ENCODE results near the gene FDCSP.
"Not testable (repeated sequence)": the region's sequence is repeated elsewhere in the genome, so short reads cannot be mapped to it uniquely, and the experiment has no call there.

The FDCSP gene

GRCh38 chr4:70225824-70226223, at the start of gene FDCSP:
TSS of gene FDCSP (plus strand) at chr4:70226124. CDS start at chr4:70231195, 5,071 bp downstream.
- no peak for DNase-seq

DNA sequence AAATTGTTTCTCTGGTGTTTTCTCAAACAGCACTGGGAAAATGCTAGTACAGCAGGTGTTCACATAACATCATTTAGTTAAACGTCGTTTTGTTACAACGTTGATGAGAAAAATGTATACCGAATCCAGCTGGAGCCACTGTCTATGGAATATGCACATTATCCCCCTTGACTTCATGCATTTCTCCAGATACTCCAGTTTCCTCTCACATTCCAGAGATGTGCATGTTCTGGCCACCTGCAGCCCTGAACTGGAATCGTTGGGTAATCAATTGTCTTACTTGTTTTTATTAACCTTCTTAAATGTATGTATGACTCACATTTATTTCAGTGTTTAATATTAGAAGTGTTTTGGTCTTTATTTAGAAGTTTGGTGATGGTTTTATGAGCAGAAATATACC, 48.8 kb upstream of the FDCSP start:
- no peak for DNase-seq

GRCh38 chr4:70178075-70178660, 47.8 kb upstream of the FDCSP start:
- DNase-seq, result no peak

DNA sequence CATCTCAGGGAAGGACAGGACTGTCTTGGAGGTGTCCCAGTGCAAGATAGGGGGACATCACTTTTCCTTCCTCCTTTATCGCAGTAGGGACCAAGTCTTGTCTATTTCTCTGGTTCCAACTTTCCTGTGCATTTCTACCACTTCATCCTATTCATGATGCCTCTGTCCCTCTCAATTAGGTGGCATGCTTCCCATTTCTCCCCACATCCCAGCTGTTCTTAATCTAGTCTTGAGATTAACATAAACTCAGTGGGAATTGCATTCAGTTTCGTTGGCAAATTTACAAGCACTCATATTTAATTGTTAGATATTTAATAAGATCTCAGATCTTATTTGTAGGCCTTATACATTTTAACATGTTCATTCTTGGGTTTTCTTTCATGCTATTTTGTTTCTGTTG, 46.1 kb upstream of the FDCSP start:
- DNase-seq, result no peak

DNA sequence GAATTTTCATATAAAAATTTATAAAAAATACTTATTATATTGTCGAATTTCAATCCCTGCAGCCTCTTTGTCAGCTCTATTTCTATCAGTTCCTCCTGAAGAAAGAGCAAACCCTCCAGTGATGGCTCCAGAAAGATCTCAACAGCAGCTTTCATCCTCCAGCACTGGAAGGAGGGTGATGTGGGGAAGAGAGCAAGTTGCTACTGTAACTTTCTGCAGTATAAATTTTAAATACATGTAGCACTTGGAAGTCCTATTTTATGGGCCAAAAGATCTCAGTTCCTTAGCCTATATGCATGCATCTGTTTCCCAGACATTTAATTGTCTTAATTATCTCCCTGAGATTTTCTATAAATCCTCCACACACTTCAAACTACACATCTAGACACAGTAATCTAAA, 44.1 kb upstream of the FDCSP start:
- no peak for DNase-seq

DNA sequence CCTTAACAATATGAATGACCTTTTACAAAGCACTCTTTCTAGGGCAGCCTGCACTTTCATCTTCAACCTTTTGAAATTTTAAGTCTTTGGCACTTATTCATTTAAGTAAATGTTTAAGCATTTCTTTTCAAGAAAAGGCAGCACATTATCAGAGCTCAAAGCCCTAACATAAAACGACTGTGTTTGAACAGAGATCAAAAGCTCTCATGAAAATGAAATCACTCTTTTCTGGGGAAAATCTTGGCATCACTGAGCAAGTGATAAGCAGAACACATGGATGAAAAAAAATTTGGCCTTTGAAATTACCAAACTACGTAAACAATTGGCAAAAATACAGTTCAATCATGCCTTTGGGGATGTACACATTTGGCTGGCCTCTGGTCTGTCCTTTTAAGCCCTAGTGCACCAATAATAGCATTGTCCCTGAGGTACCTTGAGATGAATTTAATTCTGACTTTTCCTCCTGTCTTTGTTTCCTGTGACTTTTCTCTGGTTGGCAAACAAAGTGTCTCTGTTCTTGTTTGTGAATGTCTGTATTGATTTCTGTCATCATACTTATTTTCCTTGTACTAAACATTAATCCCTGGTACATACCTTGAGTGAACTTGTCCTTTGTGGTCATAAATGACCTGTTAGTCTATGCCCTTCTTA, 43.3 kb upstream of the FDCSP start:
- no peak for DNase-seq

GRCh38 chr4:70183168-70183939, 42.6 kb upstream of the FDCSP start:
- peak in 1 of 6 experiments; percentile 0 for DNase-seq

- no peak for DNase-seq
Observed at GRCh38 chr4:70183940-70184246, 42.0 kb upstream of the FDCSP start.

GRCh38 chr4:70187216-70187615, 38.7 kb upstream of the FDCSP start:
- DNase-seq, result no peak

DNA sequence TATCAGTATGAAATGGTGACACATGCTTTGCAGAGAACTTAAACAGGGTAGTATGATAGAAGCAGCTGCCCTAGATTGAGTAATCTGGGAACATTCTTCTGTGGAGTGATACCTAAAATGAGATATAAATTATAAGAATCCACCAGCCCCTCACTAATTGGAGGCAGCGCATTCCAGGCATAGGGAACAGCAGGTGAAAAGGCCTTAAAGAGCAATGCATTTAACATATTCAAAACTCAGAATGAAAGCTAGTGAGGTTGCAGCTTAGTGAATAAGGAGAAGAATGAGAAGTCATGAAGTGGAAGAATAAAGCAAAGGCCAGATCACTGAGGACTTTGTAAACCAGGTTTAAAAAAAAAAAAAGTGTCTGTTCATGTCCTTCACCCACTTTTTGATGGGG, 35.3 kb upstream of the FDCSP start:
- no peak for DNase-seq

- no peak for DNase-seq
Observed at GRCh38 chr4:70191647-70192046, 34.3 kb upstream of the FDCSP start.

- DNase-seq, result no peak
Observed at GRCh38 chr4:70192895-70193294, 33.0 kb upstream of the FDCSP start.

DNA sequence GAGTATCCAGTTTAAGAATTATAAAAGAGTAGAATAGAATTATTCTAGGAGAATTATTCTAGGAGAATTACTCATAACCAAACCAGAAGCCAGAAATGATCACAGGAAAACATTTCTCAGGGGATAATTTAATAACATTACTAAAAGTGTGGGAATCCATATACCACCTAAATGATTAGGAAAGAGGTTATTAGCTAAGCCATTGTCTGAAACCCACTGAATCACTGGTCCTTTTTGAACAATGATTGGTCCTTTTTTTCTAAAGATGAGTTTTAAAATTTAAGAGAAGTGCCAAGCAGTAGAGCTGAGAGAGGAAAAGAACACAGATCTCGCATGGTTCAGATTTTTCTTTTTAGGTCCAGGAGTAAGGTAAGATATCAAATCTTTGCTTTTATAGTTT, 30.5 kb upstream of the FDCSP start, which contains the start of gene ODAM:
Gene ODAM (plus strand): TSS at position 301 of the 400 bp plus-strand sequence. CDS start 819 bp downstream, outside the sequence.
- DNase-seq, result no peak

GRCh38 chr4:70196857-70197256, 29.1 kb upstream of the FDCSP start:
- no peak for DNase-seq

DNA sequence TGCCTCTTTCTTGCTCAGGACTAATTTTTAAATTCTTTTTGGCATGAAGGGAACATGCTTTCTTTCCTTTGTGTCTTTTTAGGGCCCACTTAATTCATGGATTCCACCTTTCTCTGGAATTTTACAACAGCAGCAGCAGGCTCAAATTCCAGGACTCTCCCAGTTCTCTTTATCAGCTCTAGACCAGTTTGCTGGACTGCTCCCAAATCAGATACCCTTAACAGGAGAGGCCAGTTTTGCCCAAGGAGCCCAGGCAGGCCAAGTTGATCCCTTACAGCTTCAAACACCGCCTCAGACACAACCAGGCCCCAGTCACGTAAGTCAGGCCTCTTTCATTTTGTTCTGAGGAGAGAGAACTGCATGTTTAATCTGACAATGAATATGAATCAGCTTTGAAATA, 28.1 kb upstream of the FDCSP start:
- DNase-seq, result no peak

DNA sequence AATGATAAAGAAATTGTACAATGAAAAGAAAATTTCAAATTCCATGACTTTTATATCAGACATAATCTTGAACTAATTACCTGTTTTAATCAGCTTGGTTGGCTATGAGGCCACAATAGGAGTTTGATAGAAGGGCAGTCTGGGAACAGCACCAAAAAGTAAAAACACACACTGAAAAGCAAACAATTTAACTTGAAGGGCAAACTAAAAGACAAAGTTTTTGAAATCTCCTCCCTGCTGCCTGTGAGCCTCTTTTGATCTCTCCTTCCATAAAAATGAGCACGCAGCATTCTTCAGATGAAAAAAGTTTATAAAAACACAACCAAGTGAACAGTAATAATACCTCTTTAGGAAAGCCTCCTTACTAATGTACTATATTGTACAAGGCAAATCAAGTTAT, 22.3 kb upstream of the FDCSP start:
- no peak for DNase-seq

DNA sequence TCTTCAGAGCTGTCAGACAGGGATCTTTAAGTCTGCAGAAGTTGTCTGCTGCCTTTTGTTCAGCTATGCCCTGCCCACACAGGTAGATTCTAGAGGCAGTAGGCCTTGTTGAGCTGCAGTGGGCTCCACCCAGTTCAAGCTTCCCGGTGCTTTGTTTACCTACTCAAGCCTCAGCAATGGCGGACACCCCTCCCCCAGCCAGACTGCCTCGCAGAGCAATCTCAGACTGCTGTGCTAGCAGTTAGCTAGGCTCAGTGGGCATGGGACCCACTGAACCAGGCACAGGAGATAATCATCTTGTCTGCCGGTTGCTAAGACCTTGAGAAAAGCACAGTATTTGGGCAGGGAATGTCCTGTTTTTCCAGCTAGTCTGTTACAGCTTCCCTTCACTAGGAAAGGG, 13.2 kb upstream of the FDCSP start:
- DNase-seq, result not testable (repeated sequence)

DNA sequence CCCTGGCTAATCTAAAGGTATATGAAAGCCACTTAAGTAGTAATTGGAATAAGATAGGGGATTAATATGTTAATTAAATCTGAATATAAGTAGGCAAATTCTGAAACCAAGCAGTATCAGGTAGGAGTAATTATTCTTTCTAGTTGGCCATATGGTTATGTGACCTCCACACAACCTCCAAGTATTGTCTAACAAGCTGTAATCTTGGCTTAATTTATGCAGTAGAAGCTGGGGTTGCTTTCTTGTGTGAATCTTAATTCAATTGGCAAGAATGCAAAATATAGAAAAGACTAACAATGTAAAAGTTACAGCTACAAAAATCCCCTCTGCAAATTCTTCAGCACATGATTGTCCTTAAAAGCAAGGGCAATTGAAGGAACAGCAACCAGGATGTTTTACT, 9.8 kb upstream of the FDCSP start:
- DNase-seq, result not testable (repeated sequence)

DNA sequence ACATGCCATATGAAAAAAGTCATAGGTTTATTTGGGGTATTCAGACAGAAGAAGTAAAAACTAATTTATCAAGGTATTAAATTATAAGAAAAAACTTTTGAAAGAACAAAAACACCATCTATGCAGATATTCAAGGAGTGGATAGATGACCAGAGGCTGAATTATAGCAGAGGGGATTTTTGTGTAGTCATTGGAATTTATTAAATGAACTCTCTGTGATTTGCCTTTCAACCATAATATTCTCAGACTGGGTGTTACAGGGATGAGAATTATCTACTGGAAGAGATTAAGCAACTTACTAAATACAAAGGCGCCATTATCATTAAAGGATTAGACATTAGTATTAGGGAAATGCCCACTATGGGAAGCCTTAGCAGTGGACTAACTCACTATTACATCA, 9.4 kb upstream of the FDCSP start:
- DNase-seq, result not testable (repeated sequence)

DNA sequence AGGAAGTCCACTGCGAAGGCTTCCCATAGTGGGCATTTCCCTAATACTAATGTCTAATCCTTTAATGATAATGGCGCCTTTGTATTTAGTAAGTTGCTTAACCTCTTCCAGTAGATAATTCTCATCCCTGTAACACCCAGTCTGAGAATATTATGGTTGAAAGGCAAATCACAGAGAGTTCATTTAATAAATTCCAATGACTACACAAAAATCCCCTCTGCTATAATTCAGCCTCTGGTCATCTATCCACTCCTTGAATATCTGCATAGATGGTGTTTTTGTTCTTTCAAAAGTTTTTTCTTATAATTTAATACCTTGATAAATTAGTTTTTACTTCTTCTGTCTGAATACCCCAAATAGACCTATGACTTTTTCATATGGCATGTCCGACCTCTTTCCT, 4.5 kb upstream of the FDCSP start:
- DNase-seq, result not testable (repeated sequence)

DNA sequence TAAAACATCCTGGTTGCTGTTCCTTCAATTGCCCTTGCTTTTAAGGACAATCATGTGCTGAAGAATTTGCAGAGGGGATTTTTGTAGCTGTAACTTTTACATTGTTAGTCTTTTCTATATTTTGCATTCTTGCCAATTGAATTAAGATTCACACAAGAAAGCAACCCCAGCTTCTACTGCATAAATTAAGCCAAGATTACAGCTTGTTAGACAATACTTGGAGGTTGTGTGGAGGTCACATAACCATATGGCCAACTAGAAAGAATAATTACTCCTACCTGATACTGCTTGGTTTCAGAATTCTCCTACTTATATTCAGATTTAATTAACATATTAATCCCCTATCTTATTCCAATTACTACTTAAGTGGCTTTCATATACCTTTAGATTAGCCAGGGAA, 4.1 kb upstream of the FDCSP start:
- not testable (repeated sequence) for DNase-seq

GRCh38 chr4:70236125-70236524, 10.2 kb downstream of the FDCSP start:
- no peak for DNase-seq

- DNase-seq, result no peak
Observed at GRCh38 chr4:70239131-70239883, 13.4 kb downstream of the FDCSP start.
